Glutamatergic neuron (in vitro differentiated cells): Measurements from ENCODE around the gene GPR180. TPM values are rescaled to one million over a fixed set of nuclear protein-coding genes. Genes with fewer than 3 reads are reported as not detected.
A peak's percentile ranks its signal among the peaks of the same experiment; 100 is the strongest.

ENCODE experiments used
- DNase-seq: peaks from one replicate; pipeline ENCODE4 v3.0.0; 2022
- H3K27ac Mint-ChIP-seq: one replicate; pipeline ENCODE4 v1.8.0; 2020; ENCODE audit warnings: mild to moderate bottlenecking, mixed read lengths, inconsistent platforms; ENCODE audit not compliant: unreplicated experiment
- H3K27me3 Mint-ChIP-seq: one replicate; pipeline ENCODE4 v1.8.0; 2020; ENCODE audit warnings: mild to moderate bottlenecking, moderate library complexity, mixed read lengths, inconsistent platforms; ENCODE audit not compliant: unreplicated experiment
- H3K36me3 Mint-ChIP-seq: one replicate; pipeline ENCODE4 v1.8.0; 2020; ENCODE audit warnings: mild to moderate bottlenecking, mixed read lengths, inconsistent platforms; ENCODE audit not compliant: unreplicated experiment
- H3K4me1 Mint-ChIP-seq: one replicate; pipeline ENCODE4 v1.8.0; 2020; ENCODE audit warnings: mild to moderate bottlenecking, low read depth, mixed read lengths, inconsistent platforms; ENCODE audit not compliant: unreplicated experiment
- H3K4me3 Mint-ChIP-seq: one replicate; pipeline ENCODE4 v1.8.0; 2020; ENCODE audit warnings: mild to moderate bottlenecking, mixed read lengths, inconsistent platforms; ENCODE audit not compliant: unreplicated experiment
- H3K9me3 Mint-ChIP-seq: one replicate; pipeline ENCODE4 v1.8.0; 2020; ENCODE audit warnings: mild to moderate bottlenecking, moderate library complexity, mixed read lengths, inconsistent platforms; ENCODE audit not compliant: unreplicated experiment
- CTCF ChIP-seq: fragments of 200-600 bp; sonication (generic); IDR thresholded peaks from one replicate; pipeline ENCODE4 v1.5.0; 2021; ENCODE audit not compliant: partially characterized antibody, unreplicated experiment
- long read RNA-seq: library from polyadenylated mRNA; unstranded; transcript quantifications from one replicate; pipeline ENCODE4 v2.0.0, GENCODE V29; 2020; ENCODE audit not compliant: unreplicated experiment
- total RNA-seq: library from RNA; stranded (reverse); fragmentation: NEBNext Ultra II Directional; extraction: Animal tissue kit (Norgen Biotek cat#: 25700); gene quantifications from one replicate; pipeline ENCODE4 v1.2.1, GENCODE V29; 2021; ENCODE audit not compliant: unreplicated experiment

Gene GPR180
- 3.0 TPM for total RNA-seq
- long read RNA-seq, partial matches to known transcripts, result 0 of 1 reads
- long read RNA-seq, other reads (novel, unspliced or antisense), result 1 of 1 reads

GRCh38 chr13:94601446-94602431 is at the start of gene GPR180:
GPR180 (plus strand) TSS chr13:94601857; CDS start chr13:94601928, 71 bp downstream.
- Mint-ChIP-seq H3K4me3 (peak within 1 kb of the TSS; percentile 91), H3K36me3 (no peaks in the 10 kb centered on the region), H3K27ac (peak within 1 kb of the TSS; percentile 64), H3K4me1 (no peaks in the 10 kb centered on the region), H3K9me3 (peaks cover 2% of the 10 kb centered on the region), H3K27me3 (peaks cover 6% of the 10 kb centered on the region)
- DNase-seq, result peak; percentile 90
- TF ChIP-seq CTCF, result no peak

GRCh38 chr13:94552095-94552494 is 49.6 kb upstream of the GPR180 start:
- DNase-seq, result no peak
- Mint-ChIP-seq H3K4me3 (no peak overlapping the region), H3K9me3 (peaks cover 18% of the 10 kb centered on the region), H3K27ac (no peak overlapping the region), H3K4me1 (peaks cover 2% of the 10 kb centered on the region), H3K27me3 (peaks cover 4% of the 10 kb centered on the region), H3K36me3 (no peaks in the 10 kb centered on the region)
- TF ChIP-seq CTCF, result no peak

GRCh38 chr13:94553766-94554165 is 47.9 kb upstream of the GPR180 start:
- H3K9me3 Mint-ChIP-seq, result peaks cover 14% of the 10 kb centered on the region
- H3K4me1 Mint-ChIP-seq, result no peaks in the 10 kb centered on the region
- TF ChIP-seq CTCF, result no peak
- H3K36me3 Mint-ChIP-seq, result no peaks in the 10 kb centered on the region
- H3K27me3 Mint-ChIP-seq, result peaks cover 4% of the 10 kb centered on the region
- no peak overlapping the region for H3K27ac Mint-ChIP-seq
- no peak for DNase-seq
- no peak overlapping the region for H3K4me3 Mint-ChIP-seq

GRCh38 chr13:94556041-94556440 is 45.6 kb upstream of the GPR180 start:
- Mint-ChIP-seq H3K36me3 (no peaks in the 10 kb centered on the region), H3K4me3 (no peak overlapping the region), H3K27ac (no peak overlapping the region), H3K4me1 (no peaks in the 10 kb centered on the region), H3K9me3 (peaks cover 2% of the 10 kb centered on the region), H3K27me3 (no peaks in the 10 kb centered on the region)
- DNase-seq, result no peak
- TF ChIP-seq CTCF, result no peak

GRCh38 chr13:94556621-94557020 is 45.0 kb upstream of the GPR180 start:
- Mint-ChIP-seq H3K27me3 (no peaks in the 10 kb centered on the region), H3K36me3 (no peaks in the 10 kb centered on the region), H3K27ac (no peak overlapping the region), H3K9me3 (peaks cover 2% of the 10 kb centered on the region), H3K4me1 (no peaks in the 10 kb centered on the region), H3K4me3 (no peak overlapping the region)
- TF ChIP-seq CTCF, result no peak
- DNase-seq, result no peak
